ENCODE measurements around the gene SLC16A5. TPM values are rescaled to one million over a fixed set of nuclear protein-coding genes. Genes with fewer than 3 reads are reported as not detected.
A peak's percentile ranks its signal among the peaks of the same experiment; 100 is the strongest.

The SLC16A5 gene
- total RNA-seq, 1 experiment from 2014 or later, result 17.1 TPM

GRCh38 chr17:75110234-75110937 is 22.6 kb downstream of the SLC16A5 start:
- no peak overlapping the region for H4K5ac ChIP-seq (ENCODE audit: insufficient read length, low read depth, low read length)
- no peak overlapping the region for H3K27ac ChIP-seq (ENCODE audit: insufficient read length, low read depth, low read length)
- H3K27me3 ChIP-seq (ENCODE audit: insufficient read depth, low read length), result no peaks in the 10 kb centered on the region
- H3K79me2 ChIP-seq (ENCODE audit: insufficient read depth, low read length), result no peaks in the 10 kb centered on the region
- H3K9me3 ChIP-seq (ENCODE audit: control insufficient read depth, low read depth, low read length), result no peaks in the 10 kb centered on the region
- peak; percentile 76 for DNase-seq
- Mint-ChIP-seq H3K9me3 (no peaks in the 10 kb centered on the region), H3K27me3 (ENCODE audit: low read depth) (peaks cover 5% of the 10 kb centered on the region), H3K4me3 (peak overlapping the region; percentile 90 to 93), H3K36me3 (ENCODE audit: insufficient read depth in 1 of 3, low read depth in 3 of 3) (peaks cover 9 to 26% (median 23%) of the 10 kb centered on the region in 3 experiments; a peak in 6 of 7 replicates), H3K4me1 (peaks cover 26 to 29% of the 10 kb centered on the region in 2 experiments), H3K27ac (peak overlapping the region in 1 of 3 experiments; percentile 49; a peak in 3 of 7 replicates)
- H2BK5ac ChIP-seq (ENCODE audit: insufficient read length, low read length), result no peak overlapping the region
- H3K14ac ChIP-seq (ENCODE audit: insufficient read depth, low read length), result no peak overlapping the region
- no peak overlapping the region for H3K18ac ChIP-seq (ENCODE audit: insufficient read length, low read depth, low read length)
- no peak overlapping the region for H2BK20ac ChIP-seq (ENCODE audit: low read depth, low read length, poor library complexity, severe bottlenecking)
- no peak overlapping the region for H3K4ac ChIP-seq (ENCODE audit: low read depth, low read length)
- H4K8ac ChIP-seq (replicated peaks; ENCODE audit: insufficient read length, low read depth, low read length), result no peak overlapping the region
- H3K4me1 ChIP-seq (ENCODE audit: insufficient read depth, low read length), result no peaks in the 10 kb centered on the region
- no peaks in the 10 kb centered on the region for H4K20me1 ChIP-seq (ENCODE audit: control insufficient read depth, insufficient read depth, insufficient read length)
- no CpG with 5 or more reads among the region's 40 CpGs for WGBS (ENCODE audit: extremely low coverage, insufficient read length, low lambda C conversion rate)
- no peak overlapping the region for H2BK120ac ChIP-seq (ENCODE audit: low read depth, low read length, poor library complexity, severe bottlenecking)
- no peak for TF ChIP-seq CTCF (conservative IDR thresholded peaks at IDR 0.05)
- no peak overlapping the region for H2AFZ ChIP-seq (ENCODE audit: low read length)
- no peak overlapping the region for H2BK15ac ChIP-seq (ENCODE audit: low read depth, low read length)
- H3K56ac ChIP-seq (ENCODE audit: insufficient read length, low read depth, low read length), result no peak overlapping the region
- H3K4me2 ChIP-seq (ENCODE audit: insufficient read depth, insufficient read length, low read length), result peak overlapping the region; percentile 50
- no peak overlapping the region for H2BK12ac ChIP-seq (ENCODE audit: insufficient read length, low read depth, low read length)
- H3K79me1 ChIP-seq (ENCODE audit: insufficient read depth, low read depth, low read length, poor library complexity, severe bottlenecking), result peaks cover under 1% of the 10 kb centered on the region
- no peak overlapping the region for H3K23ac ChIP-seq (ENCODE audit: insufficient read length, low read depth, low read length)
- peak overlapping the region; percentile 3 for H3K9ac ChIP-seq (ENCODE audit: extremely low read depth, insufficient read length, low read length)
- H4K91ac ChIP-seq (ENCODE audit: insufficient read length, low read depth, low read length), result no peak overlapping the region
- H3K23me2 ChIP-seq (ENCODE audit: insufficient read length, low read depth, low read length, poor library complexity, severe bottlenecking), result peaks cover 7% of the 10 kb centered on the region
- H3T11ph ChIP-seq (ENCODE audit: low read length), result no peak overlapping the region
- no peak overlapping the region for H2AK5ac ChIP-seq (ENCODE audit: insufficient read length, low read length)
